NCI-H146 treated with DMSO at 0.1 percent for 48 hours (cell line): ENCODE data around the gene MBD3L3.
"Not testable (repeated sequence)": the region's sequence is repeated elsewhere in the genome, so short reads cannot be mapped to it uniquely, and the experiment has no call there.

Experiments
- DNase-seq: peaks from one replicate; lab custom pipeline; 2025; ENCODE audit not compliant: unreplicated experiment; lab: John Stamatoyannopoulos, UW

MBD3L3 gene

GRCh38 chr19:7058576-7058975 is at the start of gene MBD3L3:
Gene MBD3L3, minus strand, starts transcription at chr19:7058676. Its CDS starts 71 bp downstream, at chr19:7058605.
- DNase-seq, result not testable (repeated sequence)

GRCh38 chr19:7106711-7107657 is 48.5 kb upstream of the MBD3L3 start:
- no peak for DNase-seq

GRCh38 chr19:7104747-7105447 is 46.4 kb upstream of the MBD3L3 start:
- no peak for DNase-seq

DNA sequence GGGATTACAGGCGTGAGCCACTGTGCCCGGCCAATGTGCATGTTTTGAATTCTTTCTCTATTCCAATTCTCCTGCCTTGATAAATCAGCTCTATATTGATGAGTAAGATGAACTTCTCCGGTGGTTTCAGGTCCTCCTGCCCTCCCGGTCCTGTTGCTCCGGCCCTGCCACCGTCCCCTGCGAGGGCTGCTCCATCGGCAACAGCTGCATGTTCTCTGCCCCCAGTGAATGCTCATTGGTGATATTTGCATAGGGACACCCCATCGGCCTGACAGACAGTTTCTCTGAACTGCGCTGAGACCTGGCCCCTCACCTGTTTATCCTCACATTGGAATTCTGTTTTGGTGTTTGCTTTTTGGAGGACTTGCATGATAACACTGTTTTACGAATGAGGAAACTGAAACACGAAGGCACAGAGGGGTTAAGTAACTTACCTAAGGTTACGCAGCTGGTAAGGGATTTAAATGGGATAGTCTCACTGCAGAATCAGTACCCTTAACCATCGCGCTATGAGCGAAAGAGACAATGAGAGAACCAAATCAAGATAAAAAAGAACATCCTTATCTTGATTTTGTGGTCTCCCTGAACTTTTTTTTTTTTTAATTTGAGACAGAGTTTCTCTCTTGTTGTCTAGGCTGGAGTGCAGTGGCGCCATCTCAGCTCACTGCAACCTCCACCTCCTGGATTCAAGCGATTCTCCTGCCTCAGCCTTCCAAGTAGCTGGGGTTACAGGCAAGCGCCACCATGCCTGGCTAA is 43.2 kb upstream of the MBD3L3 start:
- no peak for DNase-seq

DNA sequence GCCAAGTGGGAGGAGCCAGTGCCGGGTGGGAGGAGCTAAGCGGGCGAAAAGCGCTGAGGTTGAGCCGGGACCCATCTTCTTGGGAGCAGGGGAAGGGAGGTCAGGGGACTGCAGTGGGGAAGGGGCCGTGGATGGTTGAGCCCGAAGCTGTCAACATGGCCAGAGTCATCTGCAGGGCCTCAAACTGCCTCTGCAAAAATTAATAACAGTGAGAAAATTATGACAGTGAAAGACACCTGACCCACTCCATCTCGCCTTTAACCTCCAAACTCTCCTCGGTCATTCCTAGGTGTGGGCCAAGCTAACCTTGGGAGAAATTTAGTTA is 41.1 kb upstream of the MBD3L3 start:
- DNase-seq, result no peak

GRCh38 chr19:7098701-7099596 is 40.5 kb upstream of the MBD3L3 start:
- DNase-seq, result peak; percentile 82

DNA sequence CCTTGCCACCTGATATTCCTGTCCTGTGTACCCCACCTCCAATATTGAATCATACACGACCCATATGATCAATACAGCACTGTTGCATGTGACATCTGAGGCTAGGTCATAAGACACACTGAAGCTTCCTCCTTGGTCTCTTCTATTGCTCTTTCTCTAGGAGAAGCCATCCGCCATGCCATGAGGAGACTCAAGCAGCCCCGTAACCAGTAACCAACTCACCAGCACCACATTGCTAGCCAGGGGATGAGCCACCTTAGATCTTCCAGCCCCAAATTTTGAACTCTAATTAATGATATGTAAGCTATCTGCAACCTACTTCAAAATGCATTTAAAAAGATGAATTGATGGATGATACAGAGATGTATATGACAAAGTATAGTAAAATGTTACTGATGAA is 39.6 kb upstream of the MBD3L3 start:
- no peak for DNase-seq

- no peak for DNase-seq
Measured at GRCh38 chr19:7088999-7089398, 30.5 kb upstream of the MBD3L3 start.

DNA sequence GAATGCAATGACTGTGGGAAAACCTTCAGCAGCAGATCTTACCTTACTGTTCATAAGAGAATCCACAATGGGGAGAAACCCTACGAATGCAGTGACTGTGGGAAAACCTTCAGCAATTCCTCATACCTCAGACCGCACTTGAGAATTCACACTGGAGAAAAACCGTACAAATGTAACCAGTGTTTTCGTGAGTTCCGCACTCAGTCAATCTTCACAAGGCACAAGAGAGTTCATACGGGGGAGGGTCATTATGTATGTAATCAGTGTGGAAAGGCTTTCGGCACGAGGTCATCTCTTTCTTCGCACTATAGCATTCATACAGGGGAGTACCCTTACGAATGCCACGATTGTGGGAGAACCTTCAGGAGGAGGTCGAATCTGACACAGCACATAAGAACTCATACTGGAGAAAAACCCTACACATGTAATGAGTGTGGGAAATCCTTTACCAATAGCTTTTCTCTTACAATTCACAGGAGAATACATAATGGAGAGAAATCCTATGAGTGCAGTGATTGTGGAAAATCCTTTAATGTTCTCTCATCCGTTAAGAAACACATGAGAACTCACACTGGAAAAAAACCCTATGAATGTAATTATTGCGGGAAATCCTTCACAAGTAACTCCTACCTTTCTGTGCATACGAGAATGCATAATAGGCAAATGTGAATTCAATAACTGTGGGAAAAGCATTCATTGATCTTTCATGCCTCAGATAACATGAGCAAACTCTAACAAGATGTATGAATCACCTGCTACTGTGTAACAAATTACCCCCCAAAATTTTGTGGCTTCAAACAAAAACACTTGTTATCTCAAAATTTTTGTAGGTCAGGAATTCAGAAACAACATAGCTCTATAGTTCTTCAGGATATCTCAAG is 24.8 kb upstream of the MBD3L3 start:
- no peak for DNase-seq

- no peak for DNase-seq
Measured at GRCh38 chr19:7078008-7078407, 19.5 kb upstream of the MBD3L3 start.

DNA sequence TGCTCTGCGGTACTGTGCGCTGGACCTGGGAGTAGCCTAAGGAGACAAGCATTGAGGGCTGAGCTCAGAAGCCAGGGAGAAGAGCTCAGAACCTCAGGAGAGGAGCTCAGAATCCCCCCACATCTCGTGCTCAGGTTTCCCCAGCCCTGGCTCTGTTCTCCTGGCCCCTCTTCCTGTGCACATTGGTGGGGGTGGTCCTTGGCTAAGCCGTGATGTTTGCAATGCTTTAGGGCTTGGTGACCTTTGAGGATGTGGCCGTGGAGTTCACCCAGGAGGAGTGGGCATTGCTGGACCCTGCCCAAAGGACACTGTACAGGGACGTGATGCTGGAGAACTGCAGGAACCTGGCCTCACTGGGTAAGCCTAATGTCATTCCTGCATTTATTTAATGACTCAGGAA is 17.7 kb upstream of the MBD3L3 start:
- no peak for DNase-seq

GRCh38 chr19:7074705-7075282 is 16.3 kb upstream of the MBD3L3 start:
- no peak for DNase-seq

- no peak for DNase-seq
Measured at GRCh38 chr19:7072541-7072940, 14.1 kb upstream of the MBD3L3 start.

GRCh38 chr19:7069904-7070226 is 11.4 kb upstream of the MBD3L3 start:
- DNase-seq, result no peak

GRCh38 chr19:7069042-7069903 is 10.8 kb upstream of the MBD3L3 start, which contains the start of gene ZNF557:
Gene ZNF557, plus strand, starts transcription at chr19:7069703. Its CDS starts 5,372 bp downstream, at chr19:7075075.
- DNase-seq, result peak; percentile 81

- DNase-seq, result no peak
Measured at GRCh38 chr19:7068599-7068998, 10.1 kb upstream of the MBD3L3 start.

GRCh38 chr19:7067716-7068115 is 9.2 kb upstream of the MBD3L3 start:
- DNase-seq, result no peak

- DNase-seq, result not testable (repeated sequence)
Measured at GRCh38 chr19:7067122-7067521, 8.6 kb upstream of the MBD3L3 start.
